Smooth muscle cell of the umbilical artery (primary cell): Measurements from ENCODE around the gene ZNF236. TPM values are rescaled to one million over a fixed set of nuclear protein-coding genes. Genes with fewer than 3 reads are reported as not detected.

ENCODE experiments used
- total RNA-seq: library from RNA; depleted of rRNA; stranded (reverse); fragments of >200 nt; gene quantifications from 2 replicates; pipeline ENCODE4 v1.2.3, GENCODE V29; 2014

The ZNF236 gene
- total RNA-seq: 9.9 and 15.4 TPM in 2 replicates

DNA sequence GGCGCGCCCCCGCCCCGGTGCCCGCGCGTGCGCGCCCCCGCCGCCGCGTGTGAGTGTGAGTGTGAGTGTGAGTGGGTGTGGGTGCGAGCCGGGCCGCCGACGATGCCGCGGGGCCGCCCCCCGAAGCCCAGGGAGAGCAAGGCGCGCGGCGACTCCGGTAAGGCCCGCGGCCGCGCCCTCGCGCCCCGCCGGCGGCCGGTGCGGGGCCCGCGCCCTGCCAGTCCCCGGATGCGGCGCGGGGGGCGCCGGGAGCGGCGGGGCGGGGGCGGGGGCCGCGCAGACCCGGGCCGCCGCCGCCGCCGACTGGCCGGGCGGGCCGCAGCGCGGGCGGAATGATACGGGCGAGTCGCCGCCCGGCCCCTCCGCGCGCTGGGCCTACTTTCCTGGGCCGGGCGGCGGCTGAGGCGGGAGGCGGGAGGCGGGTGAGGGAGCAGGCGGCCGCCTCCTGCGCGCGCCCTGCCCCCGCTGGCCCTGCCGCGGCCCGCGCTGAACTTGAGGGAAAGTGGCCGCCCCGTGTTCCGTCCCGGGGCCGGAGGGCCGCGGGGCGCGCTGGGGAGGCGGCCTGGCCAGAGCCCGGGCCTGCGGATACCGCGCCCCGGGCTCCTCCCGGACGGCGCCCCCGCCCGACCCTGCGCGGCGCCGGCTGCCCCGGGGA is at the start of gene ZNF236:
TSS of gene ZNF236 (plus strand) at position 52 of the 655 bp plus-strand sequence. CDS start at position 103, 51 bp downstream.

